ENCODE results near the gene RNF111. TPM values are rescaled to one million over a fixed set of nuclear protein-coding genes. Genes with fewer than 3 reads are reported as not detected.

Gene RNF111
- total and polyA plus RNA-seq, 2 of the 13 experiments (the other 11 are each of a cell fraction or from before 2014, with no cell fraction given) = 12.1 to 23.1 TPM

DNA sequence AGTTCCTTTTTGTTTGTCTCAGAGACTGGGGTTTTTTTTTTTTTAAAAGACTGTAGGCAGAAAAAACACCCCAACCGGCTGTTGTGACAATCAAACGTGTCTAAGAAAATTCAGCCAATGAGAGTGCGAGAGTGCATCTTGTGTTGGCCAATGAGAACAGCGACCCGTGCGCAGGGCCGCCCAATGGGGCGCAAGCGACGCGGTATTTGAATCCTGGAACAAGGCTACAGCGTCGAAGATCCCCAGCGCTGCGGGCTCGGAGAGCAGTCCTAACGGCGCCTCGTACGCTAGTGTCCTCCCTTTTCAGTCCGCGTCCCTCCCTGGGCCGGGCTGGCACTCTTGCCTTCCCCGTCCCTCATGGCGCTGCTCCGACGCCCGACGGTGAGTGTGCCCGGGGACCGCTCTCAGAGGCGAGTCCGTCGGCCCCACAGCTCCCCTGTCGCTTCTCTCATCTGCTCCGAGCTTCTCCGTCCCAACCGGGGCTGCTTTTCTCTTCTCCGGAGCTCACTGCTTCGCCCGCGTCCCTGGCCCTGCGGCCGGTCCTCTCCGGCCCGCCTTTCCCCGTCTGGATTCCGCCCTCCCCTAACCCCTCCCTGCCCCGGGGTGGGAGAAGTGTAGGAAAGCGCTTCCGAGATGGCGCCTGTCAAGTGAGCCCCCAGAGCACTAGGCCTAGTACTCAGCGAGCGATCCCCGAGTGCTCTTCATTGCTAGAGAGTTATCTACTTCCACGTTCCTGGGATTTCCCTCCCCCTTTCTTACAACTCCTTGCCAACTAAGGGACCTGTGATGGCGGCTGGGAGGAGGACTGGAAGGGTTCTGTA is 117.7 kb downstream of the RNF111 start, which contains the start of gene CCNB2 (continued):
- TF ChIP-seq, protein P1, sequence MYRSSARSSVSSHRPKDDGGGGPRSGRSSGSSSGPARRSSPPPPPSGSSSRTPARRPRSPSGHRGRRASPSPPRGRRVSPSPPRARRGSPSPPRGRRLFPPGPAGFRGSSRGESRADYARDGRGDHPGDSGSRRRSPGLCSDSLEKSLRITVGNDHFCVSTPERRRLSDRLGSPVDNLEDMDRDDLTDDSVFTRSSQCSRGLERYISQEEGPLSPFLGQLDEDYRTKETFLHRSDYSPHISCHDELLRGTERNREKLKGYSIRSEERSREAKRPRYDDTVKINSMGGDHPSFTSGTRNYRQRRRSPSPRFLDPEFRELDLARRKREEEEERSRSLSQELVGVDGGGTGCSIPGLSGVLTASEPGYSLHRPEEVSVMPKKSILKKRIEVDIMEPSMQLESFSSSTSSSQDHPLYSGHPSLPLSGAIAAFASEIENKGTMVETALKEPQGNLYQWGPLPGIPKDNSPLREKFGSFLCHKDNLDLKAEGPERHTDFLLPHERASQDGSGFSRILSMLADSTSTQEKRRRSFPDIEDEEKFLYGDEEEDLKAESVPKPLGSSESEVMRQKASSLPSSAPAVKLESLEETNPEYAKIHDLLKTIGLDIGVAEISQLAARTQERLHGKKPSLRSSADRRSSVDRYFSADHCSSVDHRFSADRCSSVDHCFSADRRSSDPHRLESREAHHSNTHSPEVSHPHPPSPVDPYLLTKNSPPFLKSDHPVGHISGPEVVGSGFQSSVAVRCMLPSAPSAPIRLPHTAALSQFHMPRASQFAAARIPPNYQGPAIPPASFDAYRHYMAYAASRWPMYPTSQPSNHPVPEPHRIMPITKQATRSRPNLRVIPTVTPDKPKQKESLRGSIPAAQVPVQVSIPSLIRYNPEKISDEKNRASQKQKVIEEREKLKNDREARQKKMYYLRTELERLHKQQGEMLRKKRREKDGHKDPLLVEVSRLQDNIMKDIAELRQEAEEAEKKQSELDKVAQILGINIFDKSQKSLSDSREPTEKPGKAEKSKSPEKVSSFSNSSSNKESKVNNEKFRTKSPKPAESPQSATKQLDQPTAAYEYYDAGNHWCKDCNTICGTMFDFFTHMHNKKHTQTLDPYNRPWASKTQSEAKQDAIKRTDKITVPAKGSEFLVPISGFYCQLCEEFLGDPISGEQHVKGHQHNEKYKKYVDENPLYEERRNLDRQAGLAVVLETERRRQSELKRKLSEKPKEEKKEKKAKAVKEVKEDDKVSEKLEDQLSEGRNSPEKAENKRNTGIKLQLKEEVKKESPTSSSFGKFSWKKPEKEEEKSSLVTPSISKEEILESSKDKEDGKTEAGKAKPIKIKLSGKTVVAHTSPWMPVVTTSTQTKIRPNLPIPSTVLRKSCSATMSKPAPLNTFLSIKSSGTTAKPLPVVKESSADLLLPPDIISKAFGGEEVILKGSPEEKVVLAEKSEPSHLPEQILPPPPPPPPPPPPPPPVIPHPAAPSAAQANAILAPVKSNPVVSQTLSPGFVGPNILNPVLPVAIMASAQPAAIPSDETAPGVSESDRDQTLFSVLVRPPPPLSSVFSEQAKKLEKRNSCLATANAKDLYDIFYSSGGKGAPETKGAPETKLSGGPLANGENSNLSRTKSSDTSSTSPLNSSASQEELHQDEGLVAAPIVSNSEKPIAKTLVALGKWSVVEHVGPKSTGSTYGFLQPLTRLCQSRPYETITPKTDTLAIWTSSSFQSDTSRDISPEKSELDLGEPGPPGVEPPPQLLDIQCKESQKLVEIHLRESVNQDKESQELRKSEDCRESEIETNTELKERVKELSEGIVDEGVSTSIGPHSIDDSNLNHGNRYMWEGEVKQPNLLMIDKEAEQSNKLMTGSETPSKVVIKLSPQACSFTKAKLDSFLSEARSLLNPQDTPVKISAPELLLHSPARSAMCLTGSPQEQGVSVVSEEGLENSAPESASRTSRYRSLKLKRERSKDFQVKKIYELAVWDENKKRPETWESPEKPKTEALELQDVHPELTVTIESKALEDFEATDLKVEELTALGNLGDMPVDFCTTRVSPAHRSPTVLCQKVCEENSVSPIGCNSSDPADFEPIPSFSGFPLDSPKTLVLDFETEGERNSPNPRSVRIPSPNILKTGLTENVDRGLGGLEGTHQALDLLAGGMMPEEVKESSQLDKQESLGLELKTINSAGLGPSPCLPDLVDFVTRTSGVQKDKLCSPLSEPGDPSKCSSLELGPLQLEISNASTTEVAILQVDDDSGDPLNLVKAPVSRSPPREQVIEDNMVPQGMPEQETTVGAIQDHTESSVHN (CRISPR knock-in tag; IDR thresholded peaks at IDR 0.05) = no peak
- peak; percentile 74 for TF ChIP-seq SP2 (CRISPR knock-in tag; IDR thresholded peaks at IDR 0.05)
- TF ChIP-seq ZNF709 (CRISPR knock-in tag; IDR thresholded peaks at IDR 0.05) = 0 out of 2 replicates have a peak, but pooled peaks have one; percentile 54
- TF ChIP-seq SRSF1 (optimal IDR thresholded peaks at IDR 0.05; ENCODE audit: low read depth, low read length) = peak; percentile 66
- peak; percentile 91 to 96 for TF ChIP-seq POLR2A (IDR thresholded peaks at IDR 0.05; ENCODE audit: insufficient read depth in 1 of 2, low read depth in 2 of 2, low read length in 2 of 2)
- TF ChIP-seq ZNF788 (CRISPR knock-in tag; IDR thresholded peaks at IDR 0.05; ENCODE audit: borderline replicate concordance) = peak; percentile 40; the same call in 1 of the 2 replicates
- TF ChIP-seq IKZF4 (CRISPR knock-in tag; IDR thresholded peaks at IDR 0.05; ENCODE audit: borderline replicate concordance, low read depth, not compliant biosample characterization) = peak; percentile 66
- peak; percentile 86 for TF ChIP-seq POLR2AphosphoS5 (IDR thresholded peaks at IDR 0.05; ENCODE audit: low read depth, low read length)
- peak; percentile 74 for TF ChIP-seq ZNF552 (CRISPR knock-in tag; IDR thresholded peaks at IDR 0.05; ENCODE audit: borderline replicate concordance)
- TF ChIP-seq, protein P2, sequence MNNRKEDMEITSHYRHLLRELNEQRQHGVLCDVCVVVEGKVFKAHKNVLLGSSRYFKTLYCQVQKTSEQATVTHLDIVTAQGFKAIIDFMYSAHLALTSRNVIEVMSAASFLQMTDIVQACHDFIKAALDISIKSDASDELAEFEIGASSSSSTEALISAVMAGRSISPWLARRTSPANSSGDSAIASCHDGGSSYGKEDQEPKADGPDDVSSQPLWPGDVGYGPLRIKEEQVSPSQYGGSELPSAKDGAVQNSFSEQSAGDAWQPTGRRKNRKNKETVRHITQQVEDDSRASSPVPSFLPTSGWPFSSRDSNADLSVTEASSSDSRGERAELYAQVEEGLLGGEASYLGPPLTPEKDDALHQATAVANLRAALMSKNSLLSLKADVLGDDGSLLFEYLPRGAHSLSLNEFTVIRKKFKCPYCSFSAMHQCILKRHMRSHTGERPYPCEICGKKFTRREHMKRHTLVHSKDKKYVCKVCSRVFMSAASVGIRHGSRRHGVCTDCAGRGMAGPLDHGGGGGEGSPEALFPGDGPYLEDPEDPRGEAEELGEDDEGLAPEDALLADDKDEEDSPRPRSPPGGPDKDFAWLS (CRISPR knock-in tag; IDR thresholded peaks at IDR 0.05; ENCODE audit: borderline replicate concordance) = no peak
- TF ChIP-seq, protein P3, sequence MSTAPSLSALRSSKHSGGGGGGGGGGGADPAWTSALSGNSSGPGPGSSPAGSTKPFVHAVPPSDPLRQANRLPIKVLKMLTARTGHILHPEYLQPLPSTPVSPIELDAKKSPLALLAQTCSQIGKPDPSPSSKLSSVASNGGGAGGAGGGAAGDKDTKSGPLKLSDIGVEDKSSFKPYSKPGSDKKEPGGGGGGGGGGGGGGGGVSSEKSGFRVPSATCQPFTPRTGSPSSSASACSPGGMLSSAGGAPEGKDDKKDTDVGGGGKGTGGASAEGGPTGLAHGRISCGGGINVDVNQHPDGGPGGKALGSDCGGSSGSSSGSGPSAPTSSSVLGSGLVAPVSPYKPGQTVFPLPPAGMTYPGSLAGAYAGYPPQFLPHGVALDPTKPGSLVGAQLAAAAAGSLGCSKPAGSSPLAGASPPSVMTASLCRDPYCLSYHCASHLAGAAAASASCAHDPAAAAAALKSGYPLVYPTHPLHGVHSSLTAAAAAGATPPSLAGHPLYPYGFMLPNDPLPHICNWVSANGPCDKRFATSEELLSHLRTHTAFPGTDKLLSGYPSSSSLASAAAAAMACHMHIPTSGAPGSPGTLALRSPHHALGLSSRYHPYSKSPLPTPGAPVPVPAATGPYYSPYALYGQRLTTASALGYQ (CRISPR knock-in tag; IDR thresholded peaks at IDR 0.05) = no peak
- TF ChIP-seq, protein P4, sequence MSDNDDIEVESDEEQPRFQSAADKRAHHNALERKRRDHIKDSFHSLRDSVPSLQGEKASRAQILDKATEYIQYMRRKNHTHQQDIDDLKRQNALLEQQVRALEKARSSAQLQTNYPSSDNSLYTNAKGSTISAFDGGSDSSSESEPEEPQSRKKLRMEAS (IDR thresholded peaks at IDR 0.05) = 0 out of 2 replicates have a peak, but pooled peaks have one; percentile 52
- no peak for TF ChIP-seq HOXA9 (CRISPR knock-in tag; IDR thresholded peaks at IDR 0.05; ENCODE audit: borderline replicate concordance)
